NCI-H526 treated with DMSO at 0.1 percent for 48 hours (cell line): ENCODE results near the gene TP53.

Source experiments
- DNase-seq: peaks from one replicate; lab custom pipeline; 2025; lab: John Stamatoyannopoulos, UW

TP53 gene

GRCh38 chr17:7706631-7707354 is 19.5 kb upstream of the TP53 start:
- no peak for DNase-seq

- DNase-seq = no peak
These were observed 18.3 kb upstream of the TP53 start for GRCh38 chr17:7705269-7706255.

- no peak for DNase-seq
These were observed 17.4 kb upstream of the TP53 start, which contains the start of gene EFNB3 for GRCh38 chr17:7704601-7705268. Gene EFNB3 (plus strand): TSS chr17:7705202. CDS start chr17:7705599, 397 bp downstream.

GRCh38 chr17:7703584-7704479 is 16.5 kb upstream of the TP53 start:
- no peak for DNase-seq

- no peak for DNase-seq
These were observed 15.5 kb upstream of the TP53 start for GRCh38 chr17:7702776-7703175.

- no peak for DNase-seq
These were observed 14.4 kb upstream of the TP53 start for GRCh38 chr17:7701681-7702080.

- no peak for DNase-seq
These were observed 13.2 kb upstream of the TP53 start for GRCh38 chr17:7700510-7700909.

- no peak for DNase-seq
These were observed 10.7 kb upstream of the TP53 start for GRCh38 chr17:7697828-7698588.

GRCh38 chr17:7695586-7695985 is 8.3 kb upstream of the TP53 start:
- DNase-seq = no peak

GRCh38 chr17:7688808-7689316 is 1.6 kb upstream of the TP53 start:
- no peak for DNase-seq

GRCh38 chr17:7687908-7688807 is 868 bp upstream of the TP53 start, which contains the start of gene WRAP53:
Gene WRAP53 (plus strand): TSS chr17:7688477. CDS start chr17:7688649, 172 bp downstream.
- DNase-seq = peak; percentile 91

GRCh38 chr17:7686222-7687071 is 843 bp downstream of the TP53 start:
- peak; percentile 92 for DNase-seq

GRCh38 chr17:7685533-7686221 is 1.6 kb downstream of the TP53 start:
- DNase-seq = peak; percentile 92

GRCh38 chr17:7684851-7685532 is 2.3 kb downstream of the TP53 start:
- no peak for DNase-seq

- no peak for DNase-seq
These were observed 9.8 kb downstream of the TP53 start for GRCh38 chr17:7677388-7678067.

- DNase-seq = no peak
These were observed 10.8 kb downstream of the TP53 start for GRCh38 chr17:7676533-7676932.
